OCI-LY1 (cell line): ENCODE measurements around the gene CARS1.

Experiments
- H2AFZ ChIP-seq: fragments of 200-600 bp; sonication (generic), shearing (Covaris generic); 2 replicates; pipeline ENCODE4 v1.6.0; 2014; ENCODE audit warnings: antibody characterized with exemption, mild to moderate bottlenecking, low read length
- H3F3A ChIP-seq: fragments of 200-600 bp; sonication (generic), shearing (Covaris generic); 2 replicates; pipeline ENCODE4 v1.6.0; 2014; ENCODE audit warnings: mild to moderate bottlenecking, antibody characterized with exemption, low read length, moderate library complexity; ENCODE audit not compliant: insufficient read depth
- H3K27ac ChIP-seq: fragments of 200-600 bp; sonication (generic); 2 replicates; pipeline ENCODE4 v1.5.1; 2014; ENCODE audit warnings: low read length, mixed run types, mild to moderate bottlenecking, low read depth; ENCODE audit not compliant: poor library complexity, severe bottlenecking
- H3K27me3 ChIP-seq: fragments of 200-600 bp; sonication (generic); 2 replicates; pipeline ENCODE4 v1.6.0; 2014; ENCODE audit warnings: antibody characterized with exemption, mild to moderate bottlenecking, low read length, moderate library complexity; ENCODE audit not compliant: insufficient read depth
- H3K36me3 ChIP-seq: fragments of 200-600 bp; sonication (generic); 2 replicates; pipeline ENCODE4 v1.6.1; 2014; ENCODE audit warnings: mild to moderate bottlenecking, antibody characterized with exemption, low read length, moderate library complexity, mixed read lengths; ENCODE audit not compliant: insufficient read depth
- H3K4me1 ChIP-seq: fragments of 200-600 bp; sonication (generic); 2 replicates; pipeline ENCODE4 v1.5.1; 2014; ENCODE audit warnings: mild to moderate bottlenecking, low read length, moderate library complexity; ENCODE audit not compliant: insufficient read depth, severe bottlenecking
- H3K4me2 ChIP-seq: fragments of 200-600 bp; sonication (generic), shearing (Covaris generic); 2 replicates; pipeline ENCODE4 v1.6.1; 2014; ENCODE audit warnings: low read length
- H3K4me3 ChIP-seq: fragments of 200-600 bp; sonication (generic); 2 replicates; pipeline ENCODE4 v1.5.1; 2014; ENCODE audit warnings: low read length, low read depth, mild to moderate bottlenecking, mixed read lengths; ENCODE audit not compliant: poor library complexity, severe bottlenecking
- H3K79me2 ChIP-seq: fragments of 200-600 bp; shearing (Covaris generic); 2 replicates; pipeline ENCODE4 v1.6.1; 2016; ENCODE audit warnings: mixed run types, low read length, mixed read lengths; ENCODE audit not compliant: insufficient read depth
- H3K9ac ChIP-seq: fragments of 200-600 bp; sonication (generic), shearing (Covaris generic); 2 replicates; pipeline ENCODE4 v1.6.1; 2014; ENCODE audit warnings: mild to moderate bottlenecking, low read length, mixed read lengths
- H3K9me2 ChIP-seq: fragments of 200-600 bp; sonication (generic), shearing (Covaris generic); 2 replicates; pipeline ENCODE4 v1.6.1; 2014; ENCODE audit warnings: low read depth, mild to moderate bottlenecking, low read length, mixed read lengths
- H3K9me3 ChIP-seq: fragments of 200-600 bp; shearing (Covaris generic); 2 replicates; pipeline ENCODE4 v1.6.1; 2014; ENCODE audit warnings: low read length, mixed read lengths
- H4K20me1 ChIP-seq: fragments of 200-600 bp; sonication (generic), shearing (Covaris generic); 2 replicates; pipeline ENCODE4 v1.6.0; 2016; ENCODE audit warnings: mild to moderate bottlenecking, low read length; ENCODE audit not compliant: insufficient read depth
- EZH2 ChIP-seq: fragments of 200-600 bp; sonication (generic), shearing (Covaris generic); IDR thresholded peaks from 2 replicates; pipeline ENCODE4 v1.8.0; 2017; ENCODE audit warnings: borderline replicate concordance, mixed run types, mild to moderate bottlenecking, antibody characterized with exemption, low read length, moderate library complexity, mixed read lengths
- TF ChIP-seq, protein P1 (sequence below): fragments of 200-600 bp; sonication (generic), shearing (Covaris generic); IDR thresholded peaks from 2 replicates; pipeline ENCODE4 v1.5.1; 2017; ENCODE audit warnings: mild to moderate bottlenecking, antibody characterized with exemption, low read length, moderate library complexity, mixed read lengths

CARS1 gene

DNA sequence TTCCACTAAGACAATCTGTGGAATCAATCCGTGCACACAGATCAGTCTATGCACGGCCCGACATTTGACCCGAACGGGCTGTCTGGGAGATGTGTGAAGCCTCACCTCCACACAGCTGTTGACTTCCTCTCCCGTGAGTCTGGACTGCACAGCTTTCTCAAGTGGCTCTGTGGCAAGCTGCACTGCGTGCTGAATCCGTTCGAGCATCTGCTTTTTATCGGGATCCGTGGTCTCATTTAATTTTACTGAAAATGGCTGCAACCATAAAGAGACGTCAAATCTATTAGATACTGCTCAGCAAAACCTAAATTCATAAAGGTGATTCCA, 19.3 kb downstream of the CARS1 start:
- H3K4me3 ChIP-seq = no peak overlapping the region
- H3K4me1 ChIP-seq = peaks cover 26% of the 10 kb centered on the region
- no peak overlapping the region for H2AFZ ChIP-seq
- no peak overlapping the region for H3K9ac ChIP-seq
- no peak overlapping the region for H3K4me2 ChIP-seq
- no peak for TF ChIP-seq EZH2
- TF ChIP-seq, protein P1, sequence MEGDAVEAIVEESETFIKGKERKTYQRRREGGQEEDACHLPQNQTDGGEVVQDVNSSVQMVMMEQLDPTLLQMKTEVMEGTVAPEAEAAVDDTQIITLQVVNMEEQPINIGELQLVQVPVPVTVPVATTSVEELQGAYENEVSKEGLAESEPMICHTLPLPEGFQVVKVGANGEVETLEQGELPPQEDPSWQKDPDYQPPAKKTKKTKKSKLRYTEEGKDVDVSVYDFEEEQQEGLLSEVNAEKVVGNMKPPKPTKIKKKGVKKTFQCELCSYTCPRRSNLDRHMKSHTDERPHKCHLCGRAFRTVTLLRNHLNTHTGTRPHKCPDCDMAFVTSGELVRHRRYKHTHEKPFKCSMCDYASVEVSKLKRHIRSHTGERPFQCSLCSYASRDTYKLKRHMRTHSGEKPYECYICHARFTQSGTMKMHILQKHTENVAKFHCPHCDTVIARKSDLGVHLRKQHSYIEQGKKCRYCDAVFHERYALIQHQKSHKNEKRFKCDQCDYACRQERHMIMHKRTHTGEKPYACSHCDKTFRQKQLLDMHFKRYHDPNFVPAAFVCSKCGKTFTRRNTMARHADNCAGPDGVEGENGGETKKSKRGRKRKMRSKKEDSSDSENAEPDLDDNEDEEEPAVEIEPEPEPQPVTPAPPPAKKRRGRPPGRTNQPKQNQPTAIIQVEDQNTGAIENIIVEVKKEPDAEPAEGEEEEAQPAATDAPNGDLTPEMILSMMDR = no peak
- H3K9me3 ChIP-seq = no peaks in the 10 kb centered on the region
- peaks cover 62% of the 10 kb centered on the region for H3K36me3 ChIP-seq
- no peaks in the 10 kb centered on the region for H4K20me1 ChIP-seq
- H3K79me2 ChIP-seq = no peaks in the 10 kb centered on the region
- H3K27me3 ChIP-seq = no peaks in the 10 kb centered on the region
- H3F3A ChIP-seq = no peaks in the 10 kb centered on the region
- H3K9me2 ChIP-seq = no peaks in the 10 kb centered on the region
- H3K27ac ChIP-seq = no peak overlapping the region

DNA sequence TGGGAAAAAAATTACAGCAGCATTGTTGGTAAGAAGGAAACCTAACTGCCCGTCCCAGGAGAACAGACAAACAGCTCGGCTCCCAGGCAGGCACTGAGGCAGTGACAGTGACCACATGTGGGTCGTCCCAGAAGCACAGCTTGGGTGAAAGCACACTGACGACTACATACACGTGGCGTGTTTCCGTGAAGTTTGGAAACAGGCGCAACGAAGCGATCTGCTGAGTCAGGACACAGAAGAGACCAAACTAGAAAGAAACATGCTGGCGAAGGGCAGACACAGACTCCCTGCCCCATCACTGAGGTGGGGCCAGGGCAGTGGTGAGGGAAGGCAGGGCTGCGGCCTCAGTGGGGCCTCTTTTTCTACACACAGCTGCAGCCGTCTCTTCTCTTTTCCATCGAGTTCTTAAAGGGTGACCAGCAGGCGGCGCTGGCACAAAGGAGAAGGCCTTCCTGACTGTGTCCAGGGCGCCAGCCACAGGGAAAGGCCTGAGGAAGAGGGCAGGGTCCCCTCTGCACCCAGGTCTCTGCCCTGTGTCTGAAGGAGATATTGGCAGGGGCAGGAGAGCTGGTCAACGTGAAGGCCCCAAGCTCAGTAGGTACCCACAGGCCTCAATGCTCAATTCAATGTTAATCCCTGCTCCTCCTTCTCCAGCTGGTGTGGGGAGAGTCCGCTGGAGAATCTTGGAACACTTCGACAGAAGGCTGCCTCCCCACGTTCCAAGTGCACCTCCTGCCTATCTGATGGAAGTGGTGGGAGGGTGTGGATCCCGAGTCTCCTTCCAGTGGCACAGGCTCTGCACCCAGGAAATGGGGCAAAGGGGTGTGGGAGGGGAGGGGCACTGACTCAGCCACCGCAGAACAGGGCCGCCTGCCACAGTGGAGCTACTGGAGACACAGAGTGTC, 19.9 kb downstream of the CARS1 start:
- H3K9me3 ChIP-seq = no peaks in the 10 kb centered on the region
- H3K4me1 ChIP-seq = peaks cover 26% of the 10 kb centered on the region
- peak overlapping the region; percentile 39; the same call in 1 of the 2 replicates for H3K4me2 ChIP-seq
- peak overlapping the region; percentile 42 for H3K27ac ChIP-seq
- H2AFZ ChIP-seq = no peak overlapping the region
- no peaks in the 10 kb centered on the region for H3K79me2 ChIP-seq
- H3F3A ChIP-seq = no peaks in the 10 kb centered on the region
- no peaks in the 10 kb centered on the region for H3K27me3 ChIP-seq
- peaks cover 62% of the 10 kb centered on the region for H3K36me3 ChIP-seq
- no peaks in the 10 kb centered on the region for H3K9me2 ChIP-seq
- H3K4me3 ChIP-seq = no peak overlapping the region
- H4K20me1 ChIP-seq = no peaks in the 10 kb centered on the region
- TF ChIP-seq EZH2 = no peak
- TF ChIP-seq, protein P1 = peak; percentile 91
- H3K9ac ChIP-seq = peak overlapping the region; percentile 15; the same call in 1 of the 2 replicates

DNA sequence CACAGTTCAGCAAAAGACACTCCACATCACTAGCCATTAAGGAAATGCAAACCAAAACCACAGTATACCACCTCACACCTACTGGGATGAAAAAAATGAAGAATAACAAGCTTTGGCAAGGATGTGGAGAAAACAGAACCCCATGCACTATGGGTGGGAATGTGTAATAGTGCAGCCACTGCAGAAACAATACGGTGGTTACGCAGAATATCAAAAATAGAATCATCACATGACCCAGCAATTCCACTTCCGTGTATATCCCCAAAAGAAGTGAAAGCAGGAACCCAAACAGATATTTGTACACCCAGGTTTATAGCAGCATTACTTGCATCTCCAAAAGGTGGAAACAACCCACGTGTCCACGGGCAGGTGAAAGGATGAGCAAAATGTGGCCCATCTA, 20.8 kb downstream of the CARS1 start:
- H3K4me2 ChIP-seq = peak overlapping the region; percentile 39; the same call in 1 of the 2 replicates
- no peaks in the 10 kb centered on the region for H3F3A ChIP-seq
- peak overlapping the region; percentile 6; the same call in 1 of the 2 replicates for H3K9ac ChIP-seq
- H3K27me3 ChIP-seq = no peaks in the 10 kb centered on the region
- H2AFZ ChIP-seq = no peak overlapping the region
- no peak overlapping the region for H3K4me3 ChIP-seq
- no peaks in the 10 kb centered on the region for H3K79me2 ChIP-seq
- peaks cover 26% of the 10 kb centered on the region for H3K4me1 ChIP-seq
- H3K36me3 ChIP-seq = peaks cover 57% of the 10 kb centered on the region
- peak overlapping the region; percentile 42 for H3K27ac ChIP-seq
- H3K9me2 ChIP-seq = no peaks in the 10 kb centered on the region
- TF ChIP-seq EZH2 = no peak
- TF ChIP-seq, protein P1 = no peak
- no peaks in the 10 kb centered on the region for H3K9me3 ChIP-seq
- no peaks in the 10 kb centered on the region for H4K20me1 ChIP-seq
